Endothelial cell of umbilical vein (primary cell): Measurements from ENCODE around the gene SH3PXD2B. TPM values are rescaled to one million over a fixed set of nuclear protein-coding genes. Genes with fewer than 3 reads are reported as not detected.

Experiments used
- BruUV-seq: library from RNA; stranded (reverse); fragments of 400-500 nt; replicated peaks from 2 replicates; lab custom pipeline; 2021; lab: Mats Ljungman, UMichigan
- CTCF ChIA-PET: fragments of 300-600, 350-600 bp; sonication (Branson Sonifier 250); formaldehyde crosslinking; loops from one replicate; lab custom pipeline; 2021; ENCODE audit warnings: antibody characterized with exemption, inconsistent platforms; lab: Charles Lee
- POLR2A ChIA-PET: fragments of 300-600, 350-600 bp; sonication (Branson Sonifier 250); formaldehyde crosslinking; loops from one replicate; lab custom pipeline; 2021; ENCODE audit warnings: antibody characterized with exemption, inconsistent platforms; lab: Charles Lee
- DNase-seq: peaks from one replicate; pipeline ENCODE4 v3.0.0-alpha.2; 2011; ENCODE audit warnings: low read depth, low spot score
- FAIRE-seq: peaks from 2 replicates; lab custom pipeline; 2011; peaks lifted over from hg19 to GRCh38; lab: Jason Lieb, UNC
- H2AFZ ChIP-seq: 2 replicates; pipeline ENCODE4 v1.6.0; 2012; ENCODE audit warnings: low read depth, low read length, control low read depth, inconsistent platforms
- H3K27ac ChIP-seq: 2 replicates; pipeline ENCODE4 v1.5.1; 2011; ENCODE audit warnings: low read depth, mild to moderate bottlenecking, control low read depth, low read length, moderate library complexity; ENCODE audit not compliant: insufficient read depth
- H3K27me3 ChIP-seq, 2 experiments: 2 replicates each; pipeline versions ENCODE4 v1.6.0 to v1.6.1; 2011; ENCODE audit warnings: low read length in 2 of 2, mixed read lengths in 1 of 2; ENCODE audit not compliant: control insufficient read depth in 2 of 2, insufficient read depth in 2 of 2
- H3K36me3 ChIP-seq, 2 experiments: 2 replicates in 1 of 2; 3 replicates in 1 of 2; pipeline ENCODE4 v1.5.1; 2011; ENCODE audit warnings: low read length in 2 of 2, mild to moderate bottlenecking in 1 of 2, moderate library complexity in 1 of 2; ENCODE audit not compliant: control insufficient read depth in 2 of 2, insufficient read depth in 2 of 2; ENCODE audit errors: extremely low read depth in 1 of 2
- H3K4me1 ChIP-seq: 3 replicates; pipeline ENCODE4 v1.5.1; 2011; ENCODE audit warnings: mild to moderate bottlenecking, low read length; ENCODE audit not compliant: control insufficient read depth, insufficient read depth; ENCODE audit errors: extremely low read depth
- H3K4me2 ChIP-seq: 2 replicates; pipeline ENCODE4 v1.6.1; 2011; ENCODE audit warnings: low read length, control low read depth, mixed read lengths; ENCODE audit not compliant: insufficient read depth
- H3K4me3 ChIP-seq, 3 experiments: fragments of 200-600 bp in 1 of 3; sonication (generic), shearing (Covaris generic) in 1 of 3; replicated peaks in 1 of 3; 2 replicates each; pipeline ENCODE4 v1.5.1; 2011 to 2016; ENCODE audit warnings: control low read depth in 3 of 3, low read length in 3 of 3, mild to moderate bottlenecking in 2 of 3, inconsistent platforms in 1 of 3, low read depth in 1 of 3, moderate library complexity in 1 of 3; ENCODE audit not compliant: insufficient read depth in 1 of 3
- H3K79me2 ChIP-seq: 2 replicates; pipeline ENCODE4 v1.6.0; 2012; ENCODE audit warnings: low read length, inconsistent platforms; ENCODE audit not compliant: control insufficient read depth, insufficient read depth
- H3K9ac ChIP-seq: replicated peaks from 2 replicates; pipeline ENCODE3; 2011; ENCODE audit warnings: low read length, control low read depth; ENCODE audit not compliant: insufficient read depth; ENCODE audit errors: extremely low read depth
- H3K9me1 ChIP-seq: replicated peaks from 3 replicates; pipeline ENCODE4 v1.6.0; 2011; ENCODE audit warnings: mild to moderate bottlenecking, low read length; ENCODE audit not compliant: control insufficient read depth, insufficient read depth; ENCODE audit errors: extremely low read depth
- H3K9me3 ChIP-seq: replicated peaks from 2 replicates; pipeline ENCODE4 v1.5.1; 2012; ENCODE audit warnings: low read length, inconsistent platforms; ENCODE audit not compliant: control insufficient read depth, insufficient read depth
- H4K20me1 ChIP-seq: replicated peaks from 2 replicates; pipeline ENCODE3; 2011; ENCODE audit warnings: mild to moderate bottlenecking, low read length; ENCODE audit not compliant: control insufficient read depth, insufficient read depth; ENCODE audit errors: extremely low read depth
- CTCF ChIP-seq, 2 donors: IDR thresholded peaks; 1 replicate in 1 of 2; 2 replicates in 1 of 2; pipeline ENCODE4 v1.5.1; 2011; ENCODE audit warnings: low read length in 2 of 2, mild to moderate bottlenecking in 2 of 2, moderate library complexity in 2 of 2, control low read depth in 1 of 2, inconsistent platforms in 1 of 2, low read depth in 1 of 2; ENCODE audit not compliant: insufficient read depth in 1 of 2; ENCODE audit errors: extremely low read depth in 1 of 2
- EZH2 ChIP-seq: IDR thresholded peaks from 2 replicates; pipeline ENCODE4 v1.6.1; 2012; ENCODE audit warnings: borderline replicate concordance, low read depth, mild to moderate bottlenecking, moderate library complexity, low read length, inconsistent platforms; ENCODE audit not compliant: severe bottlenecking
- FOS ChIP-seq: IDR thresholded peaks from 2 replicates; pipeline ENCODE4 v1.6.1; 2011; ENCODE audit warnings: mild to moderate bottlenecking, low read length, moderate library complexity, borderline replicate concordance; ENCODE audit not compliant: insufficient read depth
- GATA2 ChIP-seq: IDR thresholded peaks from 2 replicates; pipeline ENCODE4 v1.7.0; 2011; ENCODE audit warnings: low read depth, mild to moderate bottlenecking, moderate library complexity, mixed read lengths, low read length; ENCODE audit not compliant: insufficient read length, insufficient read depth
- JUN ChIP-seq: IDR thresholded peaks from 2 replicates; pipeline ENCODE4 v1.6.1; 2011; ENCODE audit warnings: borderline replicate concordance, low read depth; ENCODE audit not compliant: insufficient read length, insufficient read depth
- MAX ChIP-seq: IDR thresholded peaks from 2 replicates; pipeline ENCODE4 v1.6.1; 2011; ENCODE audit not compliant: insufficient read depth, insufficient read length
- MYC ChIP-seq: IDR thresholded peaks from one replicate; pipeline ENCODE4 v1.6.1; 2011; ENCODE audit warnings: mild to moderate bottlenecking, low read depth, low read length
- POLR2A ChIP-seq: IDR thresholded peaks from 2 replicates; pipeline ENCODE4 v1.6.1; 2012; ENCODE audit warnings: low read depth, mild to moderate bottlenecking, control low read depth, low read length
- POLR2AphosphoS5 ChIP-seq: IDR thresholded peaks from 2 replicates; pipeline ENCODE4 v1.6.1; 2012; ENCODE audit warnings: low read depth, mild to moderate bottlenecking, control low read depth, low read length, moderate library complexity; ENCODE audit not compliant: insufficient read depth
- dilution Hi-C: fragments of 300-500 bp; cut with MboI; formaldehyde crosslinking; loops from one replicate; pipeline ENCODE4 v1.15.0; 2019; ENCODE audit warnings: low sequenced_read_pairs; ENCODE audit not compliant: extremely low pct_ligation_motif_present
- intact Hi-C: fragments of 100-400 bp; cut with micrococcal nuclease; formaldehyde crosslinking; loops from one replicate; pipeline ENCODE4 v1.10.0; 2022
- polyA plus RNA-seq, 4 experiments: library from polyadenylated mRNA; depleted of rRNA in 3 of 4; stranded (reverse) in 3 of 4; unstranded in 1 of 4; fragments of >200 nt; gene quantifications; 2 replicates each; pipeline versions ENCODE4 v1.2.1 to v1.2.3, GENCODE V29; 2011 to 2012; ENCODE audit warnings: missing spikeins in 1 of 4
- total RNA-seq: library from RNA; stranded (reverse); gene quantifications from 2 replicates; pipeline ENCODE4 v1.2.3, GENCODE V29; 2021

SH3PXD2B gene
- total and polyA plus RNA-seq, 2 donors (not counting 3 experiments of a cell fraction or from before 2014, with no cell fraction given) = 23.5 to 66.3 TPM

GRCh38 chr5:172389578-172390112 is 64.7 kb downstream of the SH3PXD2B start:
- Histone ChIP-seq H3K9ac (no peak overlapping the region), H3K27ac (no peak overlapping the region), H3K4me1 (peaks cover under 1% of the 10 kb centered on the region), H3K9me1 (no peaks in the 10 kb centered on the region), H3K4me3 (no peak overlapping the region), H3K79me2 (peaks cover 2% of the 10 kb centered on the region), H3K27me3 (no peaks in the 10 kb centered on the region), H3K36me3 (peaks cover 16 to 27% of the 10 kb centered on the region in 2 experiments), H3K9me3 (no peaks in the 10 kb centered on the region), H3K4me2 (no peak overlapping the region), H4K20me1 (peaks cover 2% of the 10 kb centered on the region), H2AFZ (no peak overlapping the region)
- no peak for FAIRE-seq
- intact Hi-C loops = no loop called here
- no TSS peak for BruUV-seq
- dilution Hi-C loops = no loop called here
- POLR2A ChIA-PET = no interaction called here
- TF ChIP-seq JUN (no peak), EZH2 (no peak), CTCF (IDR thresholded peaks at IDR 0.05; ENCODE audit: extremely low read depth in 1 of 2, insufficient read depth in 1 of 2, low read depth in 1 of 2, low read length in 2 of 2) (peak in 1 of 2 donors; percentile 2)
- no peak for DNase-seq
- CTCF ChIA-PET = no interaction called here

GRCh38 chr5:172388246-172388733 is 66.0 kb downstream of the SH3PXD2B start:
- Histone ChIP-seq H3K4me1 (peaks cover 3% of the 10 kb centered on the region), H3K4me3 (no peak overlapping the region), H3K9me3 (no peaks in the 10 kb centered on the region), H3K27ac (no peak overlapping the region), H3K27me3 (no peaks in the 10 kb centered on the region), H3K36me3 (peaks cover 9 to 16% of the 10 kb centered on the region in 2 experiments), H3K4me2 (no peak overlapping the region), H4K20me1 (peaks cover 2% of the 10 kb centered on the region), H3K9me1 (no peaks in the 10 kb centered on the region), H3K79me2 (no peaks in the 10 kb centered on the region), H3K9ac (no peak overlapping the region), H2AFZ (no peak overlapping the region)
- ChIA-PET CTCF (interaction anchor here (1.3 to 3.4 kb wide), 2 partner anchors 9 to 18 kb away, joined by 3 to 9 read pairs; no protein-coding TSS in a partner anchor), POLR2A (no interaction called here)
- dilution Hi-C loops = no loop called here
- TF ChIP-seq JUN = no peak
- no peak for TF ChIP-seq FOS
- no peak for TF ChIP-seq EZH2
- no peak for TF ChIP-seq CTCF (IDR thresholded peaks at IDR 0.05; ENCODE audit: extremely low read depth in 1 of 2, insufficient read depth in 1 of 2, low read depth in 1 of 2, low read length in 2 of 2)
- TF ChIP-seq MYC = no peak
- TF ChIP-seq POLR2AphosphoS5 = no peak
- no peak for TF ChIP-seq POLR2A
- no peak for TF ChIP-seq MAX
- TF ChIP-seq GATA2 = no peak
- intact Hi-C loops = no loop called here
- DNase-seq (no peak), FAIRE-seq (no peak)
- no TSS peak for BruUV-seq
